WERI-Rb-1 (cell line): ENCODE data around the gene KLHL22.

Experiments
- DNase-seq: peaks from one replicate; pipeline ENCODE4 v3.0.0-alpha.2; 2020
- H3K27ac ChIP-seq: fragments of 250-450 bp; sonication (Bioruptor Pico); 2 replicates; pipeline ENCODE4 v1.5.1; 2020; ENCODE audit warnings: mild to moderate bottlenecking, moderate library complexity
- H3K27me3 ChIP-seq: fragments of 250-450 bp; sonication (Bioruptor Pico); 2 replicates; pipeline ENCODE4 v1.5.1; 2021; ENCODE audit warnings: mild to moderate bottlenecking, low read depth, moderate library complexity; ENCODE audit not compliant: insufficient read depth, severe bottlenecking
- H3K36me3 ChIP-seq: fragments of 250-450 bp; sonication (Bioruptor Pico); 2 replicates; pipeline ENCODE4 v1.5.1; 2020; ENCODE audit warnings: mild to moderate bottlenecking, moderate library complexity
- H3K4me3 ChIP-seq: 2 replicates; pipeline ENCODE4 v1.5.1; 2011; ENCODE audit warnings: low read depth, mild to moderate bottlenecking, control low read depth, low read length
- H3K9me3 ChIP-seq: fragments of 250-450 bp; sonication (Bioruptor Pico); 2 replicates; pipeline ENCODE4 v1.5.1; 2021; ENCODE audit warnings: mild to moderate bottlenecking, moderate library complexity; ENCODE audit not compliant: severe bottlenecking
- TF ChIP-seq, protein P1 (sequence below): IDR thresholded peaks from 2 replicates; pipeline ENCODE4 v1.5.1; 2011; ENCODE audit warnings: low read depth, mild to moderate bottlenecking, control low read depth, inconsistent platforms, low read length

KLHL22 gene

DNA sequence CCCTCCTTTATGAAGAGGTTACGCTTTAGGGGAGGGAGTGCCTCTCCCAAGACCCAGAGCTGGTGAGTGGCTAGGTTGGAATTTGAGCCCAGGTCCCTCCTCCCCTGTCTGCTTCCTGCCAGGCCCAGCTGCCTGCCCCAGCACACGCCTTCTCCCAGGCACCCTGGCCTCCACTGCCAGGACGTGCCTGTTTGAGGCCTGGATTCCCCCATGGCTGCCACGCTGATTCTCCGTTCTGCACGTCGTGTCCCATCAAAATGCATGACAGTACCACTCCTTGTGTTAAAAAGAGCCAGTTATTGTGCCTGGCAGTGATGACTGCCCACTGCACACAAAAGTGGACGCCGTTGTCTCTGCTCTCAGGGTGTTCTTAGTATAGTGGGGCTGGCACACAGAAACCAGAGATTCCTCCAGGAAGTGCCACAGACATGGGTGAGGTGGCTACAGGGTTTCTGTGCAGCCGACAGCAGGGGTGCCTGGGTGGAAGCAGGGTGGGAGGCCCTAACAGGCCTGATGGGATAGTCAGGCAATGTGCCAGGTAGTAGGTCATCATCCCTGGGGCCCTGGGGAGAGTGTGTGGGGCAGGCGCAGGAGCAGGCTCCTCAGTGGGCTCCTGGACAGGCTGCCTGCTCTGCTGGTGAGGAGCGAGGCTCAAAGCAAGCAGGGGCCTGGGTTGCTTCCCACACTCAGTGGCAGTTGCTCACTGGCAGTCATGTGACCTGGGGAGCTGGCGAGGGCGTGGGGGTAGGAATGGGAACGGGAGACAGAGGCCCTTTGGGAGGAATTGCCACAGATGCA lies 36.0 kb upstream of the KLHL22 start:
- H3K27me3 ChIP-seq = no peaks in the 10 kb centered on the region
- H3K27ac ChIP-seq = no peak overlapping the region
- TF ChIP-seq, protein P1, sequence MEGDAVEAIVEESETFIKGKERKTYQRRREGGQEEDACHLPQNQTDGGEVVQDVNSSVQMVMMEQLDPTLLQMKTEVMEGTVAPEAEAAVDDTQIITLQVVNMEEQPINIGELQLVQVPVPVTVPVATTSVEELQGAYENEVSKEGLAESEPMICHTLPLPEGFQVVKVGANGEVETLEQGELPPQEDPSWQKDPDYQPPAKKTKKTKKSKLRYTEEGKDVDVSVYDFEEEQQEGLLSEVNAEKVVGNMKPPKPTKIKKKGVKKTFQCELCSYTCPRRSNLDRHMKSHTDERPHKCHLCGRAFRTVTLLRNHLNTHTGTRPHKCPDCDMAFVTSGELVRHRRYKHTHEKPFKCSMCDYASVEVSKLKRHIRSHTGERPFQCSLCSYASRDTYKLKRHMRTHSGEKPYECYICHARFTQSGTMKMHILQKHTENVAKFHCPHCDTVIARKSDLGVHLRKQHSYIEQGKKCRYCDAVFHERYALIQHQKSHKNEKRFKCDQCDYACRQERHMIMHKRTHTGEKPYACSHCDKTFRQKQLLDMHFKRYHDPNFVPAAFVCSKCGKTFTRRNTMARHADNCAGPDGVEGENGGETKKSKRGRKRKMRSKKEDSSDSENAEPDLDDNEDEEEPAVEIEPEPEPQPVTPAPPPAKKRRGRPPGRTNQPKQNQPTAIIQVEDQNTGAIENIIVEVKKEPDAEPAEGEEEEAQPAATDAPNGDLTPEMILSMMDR = no peak
- no peak overlapping the region for H3K4me3 ChIP-seq
- no peaks in the 10 kb centered on the region for H3K9me3 ChIP-seq
- no peak for DNase-seq
- H3K36me3 ChIP-seq = peaks cover 27% of the 10 kb centered on the region

DNA sequence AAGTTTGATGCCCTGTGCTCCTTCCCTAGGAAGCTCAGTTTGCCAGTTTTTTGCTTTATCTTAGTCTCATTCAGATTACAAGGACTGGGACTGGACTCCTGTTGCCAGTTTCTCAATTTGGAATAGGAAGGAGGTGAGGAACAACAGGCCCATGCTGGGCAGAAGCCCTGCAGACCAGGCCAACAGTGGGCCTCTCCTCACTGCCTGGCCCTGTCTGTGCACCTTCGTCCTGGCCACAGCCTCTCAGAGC lies 35.5 kb upstream of the KLHL22 start:
- Histone ChIP-seq H3K9me3 (no peaks in the 10 kb centered on the region), H3K27ac (no peak overlapping the region), H3K27me3 (no peaks in the 10 kb centered on the region), H3K36me3 (peaks cover 27% of the 10 kb centered on the region), H3K4me3 (no peak overlapping the region)
- TF ChIP-seq, protein P1 = no peak
- DNase-seq = no peak

DNA sequence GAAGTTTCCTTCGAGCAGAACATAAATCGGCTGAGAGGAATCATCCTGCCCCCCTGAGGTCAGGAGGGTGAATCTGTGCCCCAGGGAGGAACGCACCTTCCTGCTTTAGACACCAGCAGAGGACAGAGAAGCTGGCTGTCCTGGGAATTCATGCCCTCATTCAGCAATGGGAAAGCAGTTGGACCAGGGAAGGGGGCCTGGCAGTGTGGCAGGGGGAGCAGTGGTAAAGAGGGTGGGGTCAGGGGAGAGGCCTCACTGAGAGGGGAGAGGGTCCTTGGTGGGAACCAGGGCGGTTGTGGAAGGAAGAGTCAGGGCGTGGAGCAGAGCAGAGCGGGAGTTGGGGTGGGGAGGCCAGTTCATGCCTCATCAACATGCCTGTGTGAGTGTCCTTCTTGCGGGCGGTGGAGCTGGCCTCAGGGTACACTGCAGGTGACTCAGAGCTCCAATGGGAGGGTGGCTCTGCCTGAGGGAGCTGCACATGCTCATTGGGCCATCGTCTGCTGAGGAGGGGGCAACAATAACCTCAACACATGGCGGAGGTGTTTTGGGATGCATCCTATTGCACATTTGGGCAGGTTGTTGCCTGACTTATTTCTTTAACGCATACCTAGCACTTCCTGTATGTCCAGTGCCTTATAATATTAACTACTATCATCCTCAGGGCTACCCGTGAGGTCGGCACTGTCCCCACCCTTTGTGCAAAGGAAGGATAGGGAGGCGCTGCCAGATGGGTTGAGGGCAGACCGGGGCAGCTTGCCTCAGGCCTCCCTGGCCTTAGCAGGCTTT lies 35.0 kb upstream of the KLHL22 start:
- TF ChIP-seq, protein P1 = no peak
- peaks cover 27% of the 10 kb centered on the region for H3K36me3 ChIP-seq
- no peaks in the 10 kb centered on the region for H3K27me3 ChIP-seq
- no peak overlapping the region for H3K4me3 ChIP-seq
- no peaks in the 10 kb centered on the region for H3K9me3 ChIP-seq
- no peak overlapping the region for H3K27ac ChIP-seq
- no peak for DNase-seq

DNA sequence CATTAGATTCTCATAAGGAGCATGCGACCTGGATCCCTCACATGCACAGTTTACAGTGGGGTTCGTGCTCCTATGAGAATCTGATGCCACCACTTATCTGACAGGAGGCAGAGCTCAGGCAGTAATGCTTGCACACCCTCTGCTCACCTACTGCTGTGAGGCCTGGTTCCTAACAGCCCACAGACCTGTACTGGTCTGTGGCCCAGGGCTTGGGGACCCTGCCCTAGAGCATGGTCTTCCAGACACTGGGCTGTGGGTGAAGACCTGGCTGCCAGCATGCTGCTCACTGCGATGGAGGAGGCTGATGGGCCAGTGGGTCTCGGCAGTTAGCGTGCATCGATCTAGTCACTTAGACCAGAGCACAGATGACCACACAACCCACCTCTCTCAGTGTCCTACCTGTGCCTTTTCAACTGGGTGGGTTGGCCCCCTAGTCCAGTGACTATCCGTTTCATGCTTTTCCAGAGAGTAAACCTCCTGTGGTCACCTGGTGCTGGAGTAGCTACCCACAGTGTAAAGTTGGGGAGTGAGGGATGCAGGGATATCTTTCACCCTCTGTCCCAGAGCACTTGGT lies 32.9 kb upstream of the KLHL22 start:
- Histone ChIP-seq H3K27me3 (no peaks in the 10 kb centered on the region), H3K27ac (no peak overlapping the region), H3K36me3 (peaks cover 27% of the 10 kb centered on the region), H3K9me3 (no peaks in the 10 kb centered on the region), H3K4me3 (no peak overlapping the region)
- no peak for DNase-seq
- TF ChIP-seq, protein P1 = no peak

DNA sequence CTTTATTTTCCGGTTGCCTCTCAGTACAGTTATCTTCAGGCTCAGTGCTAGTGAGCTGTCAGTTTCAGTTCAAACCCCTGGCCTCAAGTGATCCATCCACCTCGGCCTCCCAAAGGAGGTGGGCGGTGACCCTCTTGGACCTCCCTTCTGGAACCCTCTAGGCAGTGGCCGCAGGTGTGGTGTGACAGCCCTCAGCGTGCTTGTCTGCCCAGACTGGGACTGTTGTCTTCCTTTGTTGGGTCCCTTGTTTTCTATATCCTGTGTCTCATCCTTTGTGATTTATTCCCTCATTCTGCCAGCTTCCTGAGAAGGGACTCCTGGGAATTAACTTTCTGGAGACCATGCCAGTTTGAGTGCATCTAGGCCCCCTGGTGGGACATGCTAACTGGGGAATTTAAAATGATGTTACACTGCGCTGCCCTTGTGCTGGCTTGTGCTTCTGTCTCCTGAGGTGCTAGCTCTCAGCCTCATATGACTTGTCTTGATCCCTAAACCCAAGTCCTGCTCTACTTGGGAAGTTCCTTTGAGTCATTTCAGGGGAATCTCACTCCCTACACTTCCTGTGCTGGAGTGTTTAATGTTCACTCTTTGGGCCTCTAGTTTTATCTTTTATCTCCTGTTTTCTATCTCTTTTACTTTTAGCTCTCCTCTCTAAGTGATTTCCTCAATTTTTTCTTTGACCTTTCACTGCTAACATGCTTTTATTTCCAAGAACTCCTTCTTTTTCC lies 31.2 kb upstream of the KLHL22 start:
- no peak overlapping the region for H3K4me3 ChIP-seq
- peaks cover 27% of the 10 kb centered on the region for H3K36me3 ChIP-seq
- no peak overlapping the region for H3K27ac ChIP-seq
- no peaks in the 10 kb centered on the region for H3K27me3 ChIP-seq
- TF ChIP-seq, protein P1 = no peak
- no peaks in the 10 kb centered on the region for H3K9me3 ChIP-seq
- no peak for DNase-seq
